GM12878 (cell line): ENCODE measurements around the gene WNK1. TPM values are rescaled to one million over a fixed set of nuclear protein-coding genes. Genes with fewer than 3 reads are reported as not detected.

ENCODE experiments used
- ATAC-seq: fragments of 200-7000 bp; cut with Tn5 transposase; 3 replicates; pipeline ENCODE4 v1.9.1; 2020; ENCODE audit warnings: mild to moderate bottlenecking, moderate library complexity
- BruUV-seq: library from RNA; stranded (reverse); fragments of 400-500 nt; replicated peaks from 2 replicates; lab custom pipeline; 2021; lab: Mats Ljungman, UMichigan
- CTCF ChIA-PET: fragments of 300-600 bp; sonication (Branson Sonifier 250); formaldehyde crosslinking; extraction: SDS; loops from one replicate; lab custom pipeline; 2021; ENCODE audit warnings: inconsistent platforms; lab: Yijun Ruan, JAX
- POLR2A ChIA-PET: fragments of 350-600 bp; formaldehyde crosslinking; extraction: SDS; loops from one replicate; lab custom pipeline; 2021; ENCODE audit warnings: inconsistent platforms; lab: Charles Lee
- RAD21 ChIA-PET: fragments of 300-600 bp; sonication (Branson Sonifier 250); formaldehyde crosslinking; loops from one replicate; lab custom pipeline; 2023; ENCODE audit warnings: antibody characterized with exemption; ENCODE audit not compliant: unreplicated experiment; lab: Charles Lee
- SMC1A ChIA-PET: fragments of 300-600 bp; sonication (Branson Sonifier 250); formaldehyde crosslinking; loops from one replicate; lab custom pipeline; 2023; ENCODE audit not compliant: unreplicated experiment, uncharacterized antibody; lab: Charles Lee
- DNase-seq: peaks from one replicate; pipeline ENCODE4 v3.0.0-alpha.2; 2011; ENCODE audit warnings: low read depth, low spot score
- FAIRE-seq: peaks from 3 replicates; lab custom pipeline; 2011; peaks lifted over from hg19 to GRCh38; lab: Jason Lieb, UNC
- H2AFZ ChIP-seq: 2 replicates; pipeline ENCODE4 v1.6.0; 2011; ENCODE audit warnings: low read depth, low read length, control low read depth; ENCODE audit not compliant: control insufficient read depth
- H3K27ac ChIP-seq: 2 replicates; pipeline ENCODE4 v1.5.1; 2011; ENCODE audit warnings: control low read depth; ENCODE audit not compliant: control insufficient read depth, insufficient read depth
- H3K27me3 ChIP-seq, 2 experiments: replicated peaks in 1 of 2; 2 replicates each; pipeline versions ENCODE4 v1.6.0 to v1.6.1; 2011; ENCODE audit warnings: low read length in 1 of 2; ENCODE audit not compliant: control insufficient read depth in 2 of 2, insufficient read depth in 2 of 2
- H3K36me3 ChIP-seq, 2 experiments: 2 replicates each; pipeline ENCODE4 v1.5.1; 2011; ENCODE audit warnings: low read length in 1 of 2; ENCODE audit not compliant: control insufficient read depth in 2 of 2, insufficient read depth in 2 of 2
- H3K4me1 ChIP-seq: 2 replicates; pipeline ENCODE4 v1.6.1; 2011; ENCODE audit warnings: mild to moderate bottlenecking, low read length, moderate library complexity, mixed read lengths; ENCODE audit not compliant: control insufficient read depth, insufficient read depth
- H3K4me2 ChIP-seq: 2 replicates; pipeline ENCODE4 v1.6.0; 2011; ENCODE audit warnings: control low read depth; ENCODE audit not compliant: control insufficient read depth, insufficient read depth
- H3K4me3 ChIP-seq: fragments of 200-600 bp; sonication (generic); 2 replicates; pipeline ENCODE4 v1.5.1; 2016
- H3K79me2 ChIP-seq: 2 replicates; pipeline ENCODE4 v1.6.0; 2011; ENCODE audit warnings: low read length; ENCODE audit not compliant: control insufficient read depth, insufficient read depth
- H3K9ac ChIP-seq: 2 replicates; pipeline ENCODE4 v1.8.0; 2011; ENCODE audit warnings: low read length, control low read depth, mixed read lengths; ENCODE audit not compliant: control insufficient read depth, insufficient read depth
- H3K9me3 ChIP-seq: replicated peaks from 3 replicates; pipeline ENCODE4 v1.5.1; 2011; ENCODE audit warnings: mild to moderate bottlenecking, low read length; ENCODE audit not compliant: control insufficient read depth, insufficient read depth
- H4K20me1 ChIP-seq: 2 replicates; pipeline ENCODE4 v1.6.0; 2011; ENCODE audit not compliant: control insufficient read depth, insufficient read depth
- CHD2 ChIP-seq: IDR thresholded peaks from 2 replicates; pipeline ENCODE4 v1.6.1; 2011; ENCODE audit warnings: low read depth, low read length, improper control_type of control experiment, borderline replicate concordance
- DPF2 ChIP-seq: fragments of 450-650 bp; IDR thresholded peaks from 2 replicates; pipeline ENCODE4 v1.6.1; 2017; ENCODE audit warnings: mild to moderate bottlenecking
- FOS ChIP-seq: IDR thresholded peaks from 3 replicates; pipeline ENCODE4 v1.6.1; 2011; ENCODE audit warnings: borderline replicate concordance; ENCODE audit not compliant: insufficient read length; ENCODE audit errors: extremely low read depth
- GATAD2B ChIP-seq: fragments of 450-650 bp; conservative IDR thresholded peaks from 2 replicates; pipeline ENCODE4 v1.6.1; 2017; ENCODE audit warnings: low read depth, mild to moderate bottlenecking, moderate library complexity
- NBN ChIP-seq: fragments of 450-650 bp; IDR thresholded peaks from 2 replicates; pipeline ENCODE4 v1.6.1; 2016
- NR2F1 ChIP-seq: fragments of 450-650 bp; conservative IDR thresholded peaks from 2 replicates; pipeline ENCODE4 v1.6.1; 2017; ENCODE audit warnings: mild to moderate bottlenecking
- POU2F2 ChIP-seq: IDR thresholded peaks from 3 replicates; pipeline ENCODE4 v1.6.1; 2011; ENCODE audit warnings: low read depth, mild to moderate bottlenecking, low read length, borderline replicate concordance
- SIN3A ChIP-seq: IDR thresholded peaks from 2 replicates; pipeline ENCODE4 v1.6.1; 2012; ENCODE audit warnings: low read depth, low read length, improper control_type of control experiment
- TBL1XR1 ChIP-seq: IDR thresholded peaks from 2 replicates; pipeline ENCODE4 v1.6.1; 2012; ENCODE audit warnings: low read depth, low read length, improper control_type of control experiment
- ZNF217 ChIP-seq: fragments of 450-650 bp; IDR thresholded peaks from 2 replicates; pipeline ENCODE4 v1.6.1; 2017; ENCODE audit warnings: antibody characterized with exemption, mild to moderate bottlenecking
- WGBS: methylation state at CpG from one replicate; pipeline ENCODE4 v1.1.6; 2016; ENCODE audit warnings: low lambda C conversion rate; ENCODE audit not compliant: insufficient replicate concordance, insufficient coverage; ENCODE audit errors: missing lambda C conversion rate; 5-methylcytosine and 5-hydroxymethylcytosine counted together
- in situ Hi-C: fragments of 300-500 bp; cut with MboI; formaldehyde crosslinking; loops from 9 replicates; pipeline ENCODE4 v1.14.3; 2018; ENCODE audit warnings: mixed read lengths
- intact Hi-C: fragments of 100-400 bp; cut with micrococcal nuclease; formaldehyde crosslinking; loops from one replicate; pipeline ENCODE4 v1.14.2; 2022; ENCODE audit not compliant: unreplicated experiment
- polyA plus RNA-seq, 11 experiments: library from polyadenylated mRNA; depleted of rRNA in 4 of 11; unstranded in 6 of 11; stranded (reverse) in 5 of 11; fragments of >200 nt; fragmentation: Nextera tagmentation in 4 of 11; fragmentation: Illumina TruSeq in 1 of 11; extraction: Ambion mirVana in 4 of 11; extraction: Trizol in 1 of 11; gene quantifications; 1 replicate in 1 of 11; 2 replicates in 10 of 11; pipeline versions ENCODE4 v1.2.1 to v1.2.3, GENCODE V29; 2011 to 2016; ENCODE audit warnings: inconsistent platforms in 2 of 11, missing spikeins in 2 of 11, low read depth in 1 of 11
- total RNA-seq, 4 experiments: library from RNA; depleted of rRNA in 3 of 4; stranded (reverse); fragments of >200 nt in 3 of 4; fragmentation: Illumina TruSeq in 1 of 4; extraction: Trizol in 1 of 4; gene quantifications; 2 replicates each; pipeline versions ENCODE4 v1.2.1 to v1.2.3, GENCODE V29; 2013 to 2021
- TF ChIP-seq, protein P1 (sequence below): fragments of 450-650 bp; IDR thresholded peaks from 2 replicates; pipeline ENCODE4 v1.6.1; 2017; ENCODE audit warnings: borderline replicate concordance
- TF ChIP-seq, protein P2 (sequence below): fragments of 450-650 bp; IDR thresholded peaks from 2 replicates; pipeline ENCODE4 v1.6.1; 2018; ENCODE audit warnings: mild to moderate bottlenecking, low read depth, moderate library complexity; ENCODE audit not compliant: partially characterized antibody
- TF ChIP-seq, protein P3 (sequence below): fragments of 450-650 bp; formaldehyde crosslinking; IDR thresholded peaks from 2 replicates; pipeline ENCODE4 v1.4.0; 2022; ENCODE audit warnings: mild to moderate bottlenecking, moderate library complexity
- TF ChIP-seq, protein P4 (sequence below): fragments of 450-650 bp; conservative IDR thresholded peaks from 2 replicates; pipeline ENCODE4 v1.6.1; 2017; ENCODE audit warnings: mild to moderate bottlenecking, moderate library complexity

Gene WNK1
- total and polyA plus RNA-seq, 10 of the 15 experiments (the other 5 are each of a cell fraction or from before 2014, with no cell fraction given): 9.6 to 151 (median 86.6) TPM

DNA sequence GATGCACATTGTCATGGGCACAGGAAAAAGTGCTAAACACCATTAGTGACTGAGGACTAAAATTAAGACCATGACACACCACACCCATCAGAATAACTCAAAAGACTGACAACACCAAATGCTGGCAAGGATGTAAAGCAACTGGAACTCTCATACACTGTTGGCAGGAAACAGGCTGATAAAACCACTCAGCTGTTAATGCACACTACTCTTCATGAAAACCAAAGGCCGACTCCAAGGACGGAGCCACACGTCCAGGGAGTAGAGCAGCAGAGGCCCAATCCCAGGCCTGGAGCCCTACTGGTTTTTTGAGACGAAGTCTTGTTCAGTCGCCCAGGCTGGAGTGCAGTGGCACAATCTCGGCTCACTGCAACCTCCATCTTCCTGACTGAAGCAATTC lies 190.7 kb downstream of the WNK1 start:
- DNase-seq (no peak), ATAC-seq (no peak), FAIRE-seq (no peak)
- ChIA-PET CTCF (interaction anchor here (4.3 kb wide), 1 partner anchor 150 kb away, joined by 25 read pairs; no protein-coding TSS in a partner anchor), SMC1A (interaction anchor here (1.1 kb wide), 1 partner anchor 333 kb away, joined by 3 read pairs; no protein-coding TSS in a partner anchor), POLR2A (no interaction called here), RAD21 (no interaction called here)
- intact Hi-C loops (no loop called here), in situ Hi-C loops (no loop called here)
- H4K20me1 ChIP-seq: no peaks in the 10 kb centered on the region
- no peak overlapping the region for H3K27ac ChIP-seq
- no peak overlapping the region for H2AFZ ChIP-seq
- BruUV-seq: no TSS peak
- no peaks in the 10 kb centered on the region for H3K9me3 ChIP-seq
- H3K79me2 ChIP-seq: peaks cover 24% of the 10 kb centered on the region
- 86% methylated on average over 6 of the region's 6 CpGs for WGBS
- H3K4me3 ChIP-seq: no peak overlapping the region
- H3K4me1 ChIP-seq: peaks cover 2% of the 10 kb centered on the region
- no peak overlapping the region for H3K4me2 ChIP-seq
- H3K36me3 ChIP-seq: no peaks in the 10 kb centered on the region
- H3K9ac ChIP-seq: no peak overlapping the region
- H3K27me3 ChIP-seq: no peaks in the 10 kb centered on the region
- TF ChIP-seq POU2F2: no peak
- TF ChIP-seq, protein P1, sequence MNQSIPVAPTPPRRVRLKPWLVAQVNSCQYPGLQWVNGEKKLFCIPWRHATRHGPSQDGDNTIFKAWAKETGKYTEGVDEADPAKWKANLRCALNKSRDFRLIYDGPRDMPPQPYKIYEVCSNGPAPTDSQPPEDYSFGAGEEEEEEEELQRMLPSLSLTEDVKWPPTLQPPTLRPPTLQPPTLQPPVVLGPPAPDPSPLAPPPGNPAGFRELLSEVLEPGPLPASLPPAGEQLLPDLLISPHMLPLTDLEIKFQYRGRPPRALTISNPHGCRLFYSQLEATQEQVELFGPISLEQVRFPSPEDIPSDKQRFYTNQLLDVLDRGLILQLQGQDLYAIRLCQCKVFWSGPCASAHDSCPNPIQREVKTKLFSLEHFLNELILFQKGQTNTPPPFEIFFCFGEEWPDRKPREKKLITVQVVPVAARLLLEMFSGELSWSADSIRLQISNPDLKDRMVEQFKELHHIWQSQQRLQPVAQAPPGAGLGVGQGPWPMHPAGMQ: no peak
- TF ChIP-seq, protein P2, sequence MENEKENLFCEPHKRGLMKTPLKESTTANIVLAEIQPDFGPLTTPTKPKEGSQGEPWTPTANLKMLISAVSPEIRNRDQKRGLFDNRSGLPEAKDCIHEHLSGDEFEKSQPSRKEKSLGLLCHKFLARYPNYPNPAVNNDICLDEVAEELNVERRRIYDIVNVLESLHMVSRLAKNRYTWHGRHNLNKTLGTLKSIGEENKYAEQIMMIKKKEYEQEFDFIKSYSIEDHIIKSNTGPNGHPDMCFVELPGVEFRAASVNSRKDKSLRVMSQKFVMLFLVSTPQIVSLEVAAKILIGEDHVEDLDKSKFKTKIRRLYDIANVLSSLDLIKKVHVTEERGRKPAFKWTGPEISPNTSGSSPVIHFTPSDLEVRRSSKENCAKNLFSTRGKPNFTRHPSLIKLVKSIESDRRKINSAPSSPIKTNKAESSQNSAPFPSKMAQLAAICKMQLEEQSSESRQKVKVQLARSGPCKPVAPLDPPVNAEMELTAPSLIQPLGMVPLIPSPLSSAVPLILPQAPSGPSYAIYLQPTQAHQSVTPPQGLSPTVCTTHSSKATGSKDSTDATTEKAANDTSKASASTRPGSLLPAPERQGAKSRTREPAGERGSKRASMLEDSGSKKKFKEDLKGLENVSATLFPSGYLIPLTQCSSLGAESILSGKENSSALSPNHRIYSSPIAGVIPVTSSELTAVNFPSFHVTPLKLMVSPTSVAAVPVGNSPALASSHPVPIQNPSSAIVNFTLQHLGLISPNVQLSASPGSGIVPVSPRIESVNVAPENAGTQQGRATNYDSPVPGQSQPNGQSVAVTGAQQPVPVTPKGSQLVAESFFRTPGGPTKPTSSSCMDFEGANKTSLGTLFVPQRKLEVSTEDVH: no peak
- no peak for TF ChIP-seq TBL1XR1
- TF ChIP-seq NR2F1: no peak
- no peak for TF ChIP-seq DPF2
- TF ChIP-seq, protein P3, sequence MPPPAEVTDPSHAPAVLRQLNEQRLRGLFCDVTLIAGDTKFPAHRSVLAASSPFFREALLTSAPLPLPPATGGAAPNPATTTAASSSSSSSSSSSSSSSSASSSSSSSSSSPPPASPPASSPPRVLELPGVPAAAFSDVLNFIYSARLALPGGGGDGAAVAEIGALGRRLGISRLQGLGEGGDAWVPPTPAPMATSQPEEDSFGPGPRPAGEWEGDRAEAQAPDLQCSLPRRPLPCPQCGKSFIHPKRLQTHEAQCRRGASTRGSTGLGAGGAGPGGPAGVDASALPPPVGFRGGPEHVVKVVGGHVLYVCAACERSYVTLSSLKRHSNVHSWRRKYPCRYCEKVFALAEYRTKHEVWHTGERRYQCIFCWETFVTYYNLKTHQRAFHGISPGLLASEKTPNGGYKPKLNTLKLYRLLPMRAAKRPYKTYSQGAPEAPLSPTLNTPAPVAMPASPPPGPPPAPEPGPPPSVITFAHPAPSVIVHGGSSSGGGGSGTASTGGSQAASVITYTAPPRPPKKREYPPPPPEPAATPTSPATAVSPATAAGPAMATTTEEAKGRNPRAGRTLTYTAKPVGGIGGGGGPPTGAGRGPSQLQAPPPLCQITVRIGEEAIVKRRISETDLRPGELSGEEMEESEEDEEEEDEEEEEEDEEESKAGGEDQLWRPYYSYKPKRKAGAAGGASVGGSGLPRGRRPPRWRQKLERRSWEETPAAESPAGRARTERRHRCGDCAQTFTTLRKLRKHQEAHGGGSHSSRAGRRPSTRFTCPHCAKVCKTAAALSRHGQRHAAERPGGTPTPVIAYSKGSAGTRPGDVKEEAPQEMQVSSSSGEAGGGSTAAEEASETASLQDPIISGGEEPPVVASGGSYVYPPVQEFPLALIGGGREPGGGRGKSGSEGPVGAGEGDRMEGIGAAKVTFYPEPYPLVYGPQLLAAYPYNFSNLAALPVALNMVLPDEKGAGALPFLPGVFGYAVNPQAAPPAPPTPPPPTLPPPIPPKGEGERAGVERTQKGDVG (CRISPR knock-in tag): no peak
- no peak for TF ChIP-seq NBN
- no peak for TF ChIP-seq CHD2
- TF ChIP-seq SIN3A: no peak
- TF ChIP-seq GATAD2B: no peak
- TF ChIP-seq FOS: no peak
- TF ChIP-seq, protein P4, sequence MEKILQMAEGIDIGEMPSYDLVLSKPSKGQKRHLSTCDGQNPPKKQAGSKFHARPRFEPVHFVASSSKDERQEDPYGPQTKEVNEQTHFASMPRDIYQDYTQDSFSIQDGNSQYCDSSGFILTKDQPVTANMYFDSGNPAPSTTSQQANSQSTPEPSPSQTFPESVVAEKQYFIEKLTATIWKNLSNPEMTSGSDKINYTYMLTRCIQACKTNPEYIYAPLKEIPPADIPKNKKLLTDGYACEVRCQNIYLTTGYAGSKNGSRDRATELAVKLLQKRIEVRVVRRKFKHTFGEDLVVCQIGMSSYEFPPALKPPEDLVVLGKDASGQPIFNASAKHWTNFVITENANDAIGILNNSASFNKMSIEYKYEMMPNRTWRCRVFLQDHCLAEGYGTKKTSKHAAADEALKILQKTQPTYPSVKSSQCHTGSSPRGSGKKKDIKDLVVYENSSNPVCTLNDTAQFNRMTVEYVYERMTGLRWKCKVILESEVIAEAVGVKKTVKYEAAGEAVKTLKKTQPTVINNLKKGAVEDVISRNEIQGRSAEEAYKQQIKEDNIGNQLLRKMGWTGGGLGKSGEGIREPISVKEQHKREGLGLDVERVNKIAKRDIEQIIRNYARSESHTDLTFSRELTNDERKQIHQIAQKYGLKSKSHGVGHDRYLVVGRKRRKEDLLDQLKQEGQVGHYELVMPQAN: no peak
- no peak for TF ChIP-seq ZNF217
